Breast epithelium (tissue), 3 donors: ENCODE results near the gene FXYD7.

Experiments
- CTCF ChIP-seq, 3 donors: fragments of 450-650 bp; IDR thresholded peaks; one replicate each; pipeline ENCODE4 v1.5.1; 2016 to 2017; ENCODE audit warnings: antibody characterized with exemption in 3 of 3, mild to moderate bottlenecking in 3 of 3, moderate library complexity in 3 of 3
- POLR2A ChIP-seq: fragments of 450-650 bp; IDR thresholded peaks from one replicate; pipeline ENCODE4 v1.6.1; 2016; ENCODE audit warnings: antibody characterized with exemption, mild to moderate bottlenecking, moderate library complexity

- no peak for TF ChIP-seq CTCF (IDR thresholded peaks at IDR 0.05)
- no peak for TF ChIP-seq POLR2A
Observed at GRCh38 chr19:35184884-35185283, 41.8 kb downstream of the FXYD7 start.
